NOMO-1 (cell line): ENCODE measurements around the gene CHN1.

Experiments
- DNase-seq, 2 experiments: peaks; one replicate each; lab custom pipeline; 2025; ENCODE audit not compliant: unreplicated experiment in 2 of 2; lab: John Stamatoyannopoulos, UW

Gene CHN1

GRCh38 chr2:174877751-174878150, 127.4 kb downstream of the CHN1 start:
- DNase-seq, result no peak

GRCh38 chr2:174877301-174877700, 127.9 kb downstream of the CHN1 start:
- no peak for DNase-seq

- DNase-seq, result no peak
Observed at GRCh38 chr2:174874085-174874484, 131.1 kb downstream of the CHN1 start.

GRCh38 chr2:174873471-174873870, 131.7 kb downstream of the CHN1 start:
- no peak for DNase-seq

DNA sequence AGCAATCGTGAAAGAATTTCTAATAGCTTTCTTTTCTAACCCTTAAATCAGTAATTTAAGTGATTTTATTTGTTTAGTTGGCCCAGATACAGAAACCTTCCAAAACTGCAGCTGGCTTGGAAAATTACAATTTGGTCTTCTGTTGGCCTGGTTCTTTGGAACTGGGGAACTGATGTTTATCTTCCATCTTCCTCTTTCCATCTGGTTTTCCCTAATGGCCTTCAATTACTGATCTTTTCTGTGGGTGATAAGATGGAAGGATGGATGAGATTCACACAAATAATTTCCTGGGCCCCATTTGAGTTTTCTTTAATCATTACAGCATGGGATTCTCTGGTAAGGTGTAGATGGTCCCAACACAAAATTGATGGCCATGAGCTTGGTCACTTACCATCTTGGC, 134.4 kb downstream of the CHN1 start:
- DNase-seq, result no peak

GRCh38 chr2:174868878-174869277, 136.3 kb downstream of the CHN1 start:
- DNase-seq, result no peak

DNA sequence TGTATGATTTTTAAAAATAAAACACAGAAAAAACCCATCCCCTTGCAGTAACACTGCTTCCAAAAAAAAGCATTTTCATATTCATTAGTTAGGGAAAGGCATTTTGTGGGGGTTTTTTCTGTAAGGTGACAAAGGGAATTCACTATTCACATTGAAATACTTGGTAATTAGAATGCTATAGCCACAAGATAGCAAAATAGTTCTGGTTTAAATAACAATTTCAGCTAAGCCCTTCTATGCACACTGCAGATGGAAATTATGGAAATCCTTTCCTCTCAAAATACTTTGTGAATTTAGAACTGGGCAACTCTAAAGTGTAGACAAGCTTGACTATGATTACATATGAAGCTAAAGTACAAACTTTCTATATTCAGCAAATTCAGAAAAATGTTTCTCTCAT, 138.8 kb downstream of the CHN1 start:
- no peak for DNase-seq

GRCh38 chr2:174863183-174863582, 142.0 kb downstream of the CHN1 start:
- peak in 1 of 2 experiments; percentile 27 for DNase-seq

- no peak for DNase-seq
Observed at GRCh38 chr2:174859563-174860169, 145.5 kb downstream of the CHN1 start.

- no peak for DNase-seq
Observed at GRCh38 chr2:174858745-174859144, 146.4 kb downstream of the CHN1 start.

DNA sequence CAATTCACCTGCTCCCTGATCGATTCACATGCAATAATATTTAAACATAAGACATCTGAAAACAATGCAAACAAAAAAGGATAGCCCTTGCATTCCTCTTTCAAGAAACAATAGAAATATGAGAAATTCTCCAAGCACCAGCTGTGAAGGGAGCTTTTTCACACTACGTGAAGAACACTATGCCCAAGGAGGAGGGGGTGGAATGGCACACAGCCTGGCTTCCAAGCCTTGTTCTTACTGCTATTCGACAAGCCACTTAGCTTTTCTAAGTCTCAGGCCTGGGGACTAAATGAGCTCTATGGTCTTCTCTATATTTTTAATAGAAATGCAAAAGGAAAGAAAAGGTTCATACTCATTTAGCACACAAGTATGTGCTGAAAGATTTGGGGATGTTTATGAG, 148.7 kb downstream of the CHN1 start:
- DNase-seq, result no peak

DNA sequence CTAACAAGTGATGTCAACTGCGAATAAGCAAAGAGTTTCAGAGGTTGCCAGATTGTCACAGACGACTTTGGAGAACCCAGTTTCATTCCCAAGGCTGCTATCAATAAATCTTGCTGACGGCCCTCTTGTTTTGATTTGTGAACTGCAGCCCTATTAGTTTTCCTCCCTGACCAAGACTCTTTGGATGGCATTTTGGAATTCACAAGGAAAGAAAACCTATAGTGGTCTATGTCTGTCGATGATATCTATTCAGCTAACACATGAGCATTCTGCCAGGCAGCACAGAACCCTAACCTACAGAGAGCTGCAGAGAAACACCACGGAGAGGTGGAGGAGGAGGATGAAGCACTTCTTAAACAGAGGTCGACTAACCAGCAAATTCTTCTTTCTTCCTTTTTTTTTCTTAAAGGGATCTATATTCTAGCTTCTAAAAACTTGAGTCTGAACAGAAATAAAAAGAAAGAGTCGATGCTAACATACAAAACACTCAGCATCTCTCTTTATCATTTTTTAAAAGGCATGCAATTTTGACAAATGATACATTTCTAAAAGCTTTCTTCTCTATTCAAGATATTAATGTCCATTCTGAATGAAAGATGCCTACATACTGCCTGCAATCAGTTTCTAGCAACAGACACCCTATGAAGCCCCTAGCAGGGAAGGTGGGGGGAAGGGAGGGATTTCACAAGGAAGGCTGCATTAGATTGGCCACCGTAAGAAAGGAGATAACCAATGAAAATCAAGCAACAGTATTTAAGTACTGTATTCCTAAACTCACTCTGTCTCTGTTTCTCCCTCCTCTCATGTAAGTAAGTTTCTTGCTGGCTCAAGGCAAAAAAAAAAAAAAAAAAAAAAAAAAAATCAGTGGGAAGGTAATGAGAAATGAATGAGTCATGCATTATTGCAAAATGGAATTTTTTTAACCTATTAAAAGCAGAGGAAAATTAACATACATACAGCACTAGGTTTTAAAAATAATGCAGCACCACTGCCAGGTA, 157.9 kb downstream of the CHN1 start:
- no peak for DNase-seq

DNA sequence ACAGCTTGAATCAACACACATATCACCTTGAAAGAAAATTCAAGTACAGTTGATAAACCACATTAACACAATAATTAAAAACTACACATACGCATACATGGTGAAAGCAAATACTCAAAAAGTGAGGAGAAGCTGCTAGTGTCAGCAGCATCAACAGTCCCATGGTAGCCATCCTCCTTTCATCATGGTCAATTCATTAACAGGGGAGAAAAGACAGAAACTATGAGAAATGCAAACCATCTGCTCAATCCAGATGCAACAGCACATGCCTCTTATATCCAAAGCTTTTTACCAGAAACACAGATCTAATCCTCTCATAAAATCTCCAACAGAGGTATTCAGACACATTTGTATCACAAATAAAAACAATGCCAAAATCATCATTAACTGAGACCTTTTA, 159.0 kb downstream of the CHN1 start:
- no peak for DNase-seq

GRCh38 chr2:174844295-174844708, 160.9 kb downstream of the CHN1 start:
- DNase-seq, result no peak

DNA sequence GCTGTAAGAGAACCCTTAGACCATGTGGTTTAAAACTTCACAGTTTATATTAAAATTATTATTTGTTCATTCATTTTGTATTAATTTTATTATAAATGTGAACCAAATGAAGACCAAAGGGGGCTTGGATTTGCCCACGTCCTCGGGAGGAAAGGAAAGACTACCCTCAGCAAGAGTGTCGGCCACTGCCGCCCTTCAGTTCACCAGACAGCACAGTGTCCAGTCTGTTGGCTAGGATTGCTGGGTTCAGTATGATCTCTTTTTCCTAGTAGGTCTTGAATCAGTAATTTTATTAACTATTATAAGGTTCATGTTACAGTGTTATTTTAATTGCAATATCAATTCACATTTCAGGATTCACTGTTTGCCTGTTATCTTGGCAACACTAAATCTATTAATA, 162.7 kb downstream of the CHN1 start:
- DNase-seq, result no peak

GRCh38 chr2:174841936-174842335, 163.2 kb downstream of the CHN1 start:
- no peak for DNase-seq

- DNase-seq, result no peak
Observed at GRCh38 chr2:174841350-174841749, 163.8 kb downstream of the CHN1 start.

DNA sequence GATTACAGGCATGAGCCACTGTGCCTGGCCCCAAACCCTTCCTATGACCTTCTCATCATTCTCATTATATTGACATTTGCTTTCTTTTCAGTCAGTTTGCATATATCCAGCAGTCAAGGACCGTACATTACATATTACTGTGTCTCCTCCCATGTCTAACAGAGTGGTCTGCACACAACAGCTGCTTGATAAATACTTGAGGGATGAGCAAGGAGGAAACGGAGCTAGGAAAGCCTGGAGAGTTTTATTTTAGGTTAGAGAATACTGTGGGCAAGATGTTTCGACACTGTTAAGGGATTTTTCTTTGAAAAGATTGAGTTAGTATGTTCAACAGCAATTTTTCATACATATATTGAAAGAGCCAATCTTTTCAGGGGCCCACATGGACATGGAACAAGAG, 164.7 kb downstream of the CHN1 start:
- DNase-seq, result no peak

DNA sequence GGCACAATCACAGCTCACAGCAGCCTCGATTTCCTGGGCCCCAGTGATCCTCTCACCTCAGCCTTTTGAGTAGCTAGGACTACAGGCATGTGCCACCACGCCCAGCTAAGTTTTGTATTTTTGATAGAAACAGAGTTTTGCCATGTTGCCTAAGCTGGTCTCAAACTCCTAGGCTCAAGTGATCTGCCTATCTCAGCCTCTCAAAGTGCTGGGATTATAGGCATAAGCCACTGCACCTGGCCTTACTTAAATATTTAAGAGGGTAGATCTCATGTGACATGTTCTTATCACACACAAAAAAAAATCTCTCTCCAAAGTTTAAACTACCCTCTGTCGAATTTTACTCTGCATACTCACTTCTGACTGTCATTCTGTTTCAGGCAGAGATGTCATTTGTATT, 165.5 kb downstream of the CHN1 start:
- DNase-seq, result no peak

- no peak for DNase-seq
Observed at GRCh38 chr2:174836995-174837390, 168.2 kb downstream of the CHN1 start.

- DNase-seq, result no peak
Observed at GRCh38 chr2:174836377-174836994, 168.7 kb downstream of the CHN1 start.

DNA sequence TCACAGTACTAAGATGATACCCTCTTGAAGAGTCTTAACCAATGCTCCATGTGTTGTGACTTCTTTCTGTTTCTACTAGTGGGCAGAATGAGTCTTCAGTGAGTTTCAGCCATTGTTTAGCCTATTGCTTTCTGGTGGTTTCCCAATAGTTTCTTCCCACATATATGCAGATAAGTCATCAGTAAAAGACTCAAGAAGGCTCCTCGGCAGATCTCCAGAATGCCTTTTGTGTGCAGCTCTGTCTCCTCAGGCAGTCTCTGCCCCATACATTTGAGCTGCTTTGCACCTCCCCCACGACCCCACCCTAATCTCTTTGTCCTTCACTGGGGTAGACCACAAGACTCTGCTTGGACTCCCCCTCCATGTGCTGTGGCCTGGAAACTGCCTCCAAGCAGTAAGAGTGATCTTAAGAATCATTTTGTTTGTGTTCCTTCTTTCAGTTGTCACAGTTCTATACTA, 169.4 kb downstream of the CHN1 start:
- no peak for DNase-seq
